IMR-90 (cell line): ENCODE measurements around the gene DIRAS2. TPM values are rescaled to one million over a fixed set of nuclear protein-coding genes. Genes with fewer than 3 reads are reported as not detected.

Experiments
- ATAC-seq: fragments of 200-7000 bp; cut with Tn5 transposase; 2 replicates; pipeline ENCODE4 v1.9.1; 2020; ENCODE audit warnings: low read depth, mild to moderate bottlenecking, moderate library complexity
- BruUV-seq: library from RNA; stranded (reverse); fragments of 400-500 nt; replicated peaks from 2 replicates; lab custom pipeline; 2021; lab: Mats Ljungman, UMichigan
- CTCF ChIA-PET: fragments of 300-600 bp; formaldehyde crosslinking; extraction: SDS; loops from one replicate; lab custom pipeline; 2021; ENCODE audit warnings: antibody characterized with exemption; lab: Yijun Ruan, JAX
- POLR2A ChIA-PET: fragments of 300-600 bp; sonication (Branson Sonifier 250); formaldehyde crosslinking; loops from one replicate; lab custom pipeline; 2022; ENCODE audit warnings: antibody characterized with exemption; ENCODE audit not compliant: unreplicated experiment; lab: Charles Lee
- DNase-seq: peaks from one replicate; pipeline ENCODE4 v3.0.0; 2013
- H2AFZ ChIP-seq: replicated peaks from 2 replicates; pipeline ENCODE3; 2013; ENCODE audit warnings: low read length, mild to moderate bottlenecking; ENCODE audit not compliant: poor library complexity
- H2AK5ac ChIP-seq: 2 replicates; pipeline ENCODE4 v1.6.1; 2013; ENCODE audit warnings: low read depth, low read length, inconsistent platforms
- H2AK9ac ChIP-seq: replicated peaks from 2 replicates; pipeline ENCODE3; 2013; ENCODE audit warnings: mild to moderate bottlenecking, low read depth, low read length, moderate library complexity; ENCODE audit not compliant: poor library complexity
- H2BK120ac ChIP-seq: 2 replicates; pipeline ENCODE4 v1.6.1; 2013; ENCODE audit warnings: low read depth, low read length, inconsistent platforms
- H2BK15ac ChIP-seq: 3 replicates; pipeline ENCODE4 v1.6.1; 2013; ENCODE audit warnings: low read depth, low read length, inconsistent platforms
- H2BK20ac ChIP-seq: 2 replicates; pipeline ENCODE4 v1.6.1; 2013; ENCODE audit warnings: low read depth, mild to moderate bottlenecking, inconsistent platforms, low read length, moderate library complexity
- H2BK5ac ChIP-seq: 2 replicates; pipeline ENCODE4 v1.6.1; 2013; ENCODE audit warnings: mild to moderate bottlenecking, low read depth, low read length, inconsistent platforms; ENCODE audit not compliant: poor library complexity, severe bottlenecking
- H3K14ac ChIP-seq: replicated peaks from 2 replicates; pipeline ENCODE4 v1.6.1; 2013; ENCODE audit warnings: low read depth, low read length, inconsistent platforms
- H3K18ac ChIP-seq: 2 replicates; pipeline ENCODE4 v1.6.1; 2013; ENCODE audit warnings: low read depth, low read length, control low read depth
- H3K23ac ChIP-seq: 2 replicates; pipeline ENCODE4 v1.6.1; 2013; ENCODE audit warnings: low read depth, low read length, inconsistent platforms
- H3K27ac ChIP-seq: 2 replicates; pipeline ENCODE4 v1.5.1; 2013; ENCODE audit warnings: mild to moderate bottlenecking, control low read depth, low read length; ENCODE audit not compliant: insufficient read depth
- H3K27me3 ChIP-seq: 2 replicates; pipeline ENCODE4 v1.6.1; 2013; ENCODE audit warnings: low read length; ENCODE audit not compliant: control insufficient read depth, insufficient read depth
- H3K36me3 ChIP-seq: 2 replicates; pipeline ENCODE4 v1.6.1; 2013; ENCODE audit warnings: low read length, mixed read lengths; ENCODE audit not compliant: control insufficient read depth, insufficient read depth
- H3K4ac ChIP-seq: 2 replicates; pipeline ENCODE4 v1.6.1; 2013; ENCODE audit warnings: low read depth, low read length, inconsistent platforms
- H3K4me1 ChIP-seq: 2 replicates; pipeline ENCODE4 v1.6.1; 2013; ENCODE audit warnings: low read length, mixed read lengths; ENCODE audit not compliant: control insufficient read depth, insufficient read depth
- H3K4me2 ChIP-seq: 2 replicates; pipeline ENCODE4 v1.6.1; 2013; ENCODE audit warnings: low read depth, mild to moderate bottlenecking, control low read depth, low read length, moderate library complexity
- H3K4me3 ChIP-seq: 2 replicates; pipeline ENCODE4 v1.5.1; 2013; ENCODE audit warnings: low read depth, mild to moderate bottlenecking, control low read depth, low read length, moderate library complexity; ENCODE audit not compliant: insufficient read depth
- H3K56ac ChIP-seq: 2 replicates; pipeline ENCODE4 v1.6.1; 2013; ENCODE audit warnings: low read length, inconsistent platforms; ENCODE audit not compliant: insufficient read depth; ENCODE audit errors: extremely low read depth
- H3K79me1 ChIP-seq, 2 experiments: 2 replicates each; pipeline ENCODE4 v1.6.1; 2013; ENCODE audit warnings: low read length in 2 of 2, inconsistent platforms in 1 of 2, low read depth in 1 of 2
- H3K9ac ChIP-seq: 2 replicates; pipeline ENCODE4 v1.6.1; 2013; ENCODE audit warnings: low read depth, low read length, control low read depth
- H3K9me1 ChIP-seq: 2 replicates; pipeline ENCODE4 v1.6.1; 2013; ENCODE audit warnings: low read length, inconsistent platforms; ENCODE audit not compliant: insufficient read depth
- H3K9me3 ChIP-seq: 2 replicates; pipeline ENCODE4 v1.6.1; 2013; ENCODE audit warnings: low read length; ENCODE audit not compliant: control insufficient read depth, insufficient read depth
- H4K20me1 ChIP-seq: 2 replicates; pipeline ENCODE4 v1.6.1; 2013; ENCODE audit warnings: low read length, inconsistent platforms; ENCODE audit not compliant: insufficient read depth
- H4K5ac ChIP-seq: 2 replicates; pipeline ENCODE4 v1.6.1; 2013; ENCODE audit warnings: mild to moderate bottlenecking, low read depth, low read length, control low read depth
- H4K8ac ChIP-seq, 2 experiments: 2 replicates each; pipeline ENCODE4 v1.6.1; 2013; ENCODE audit warnings: low read depth in 2 of 2, low read length in 2 of 2, control low read depth in 1 of 2, inconsistent platforms in 1 of 2
- H4K91ac ChIP-seq: 2 replicates; pipeline ENCODE4 v1.6.1; 2013; ENCODE audit warnings: low read depth, low read length, inconsistent platforms; ENCODE audit not compliant: insufficient read depth
- CEBPB ChIP-seq: IDR thresholded peaks from 2 replicates; pipeline ENCODE4 v1.6.1; 2012; ENCODE audit warnings: low read depth, low read length, improper control_type of control experiment
- FOS ChIP-seq: fragments of 150-350 bp; IDR thresholded peaks from 2 replicates; pipeline ENCODE4 v1.6.1; 2016; ENCODE audit warnings: low read depth, low read length
- MAFK ChIP-seq: IDR thresholded peaks from 2 replicates; pipeline ENCODE4 v1.6.1; 2012; ENCODE audit warnings: low read depth, low read length, improper control_type of control experiment
- MXI1 ChIP-seq: IDR thresholded peaks from 2 replicates; pipeline ENCODE4 v1.6.1; 2012; ENCODE audit warnings: low read depth, mild to moderate bottlenecking, low read length, moderate library complexity, borderline replicate concordance
- POLR2A ChIP-seq: IDR thresholded peaks from 2 replicates; pipeline ENCODE4 v1.6.1; 2012; ENCODE audit warnings: mild to moderate bottlenecking, low read depth, low read length
- RFX5 ChIP-seq: IDR thresholded peaks from 2 replicates; pipeline ENCODE4 v1.8.0; 2012; ENCODE audit warnings: low read depth, mild to moderate bottlenecking, low read length, moderate library complexity
- WGBS, 2 experiments: methylation state at CpG; one replicate each; pipeline versions ENCODE4 v1.1.5 to v1.1.7; 2013; ENCODE audit warnings: missing lambda C conversion rate in 2 of 2; ENCODE audit not compliant: insufficient read length in 1 of 2; ENCODE audit errors: extremely low coverage in 2 of 2; 5-methylcytosine and 5-hydroxymethylcytosine counted together
- dilution Hi-C: fragments of 300-500 bp; cut with HindIII; formaldehyde crosslinking; loops from one replicate; pipeline ENCODE4 v1.14.3; 2018; ENCODE audit warnings: low sequenced_read_pairs; ENCODE audit not compliant: unreplicated experiment
- in situ Hi-C: fragments of 300-500 bp; cut with MboI; formaldehyde crosslinking; loops from 3 replicates; pipeline ENCODE4 v1.14.3; 2019; ENCODE audit warnings: low sequenced_read_pairs, inconsistent platforms, mixed read lengths
- intact Hi-C: fragments of 100-400 bp; cut with micrococcal nuclease; formaldehyde crosslinking; loops from 2 replicates; pipeline ENCODE4 v1.10.0; 2022
- polyA plus RNA-seq, 3 experiments: library from polyadenylated mRNA; depleted of rRNA; stranded (reverse); fragments of >200 nt; gene quantifications; 2 replicates each; pipeline ENCODE4 v1.2.3, GENCODE V29; 2012; ENCODE audit warnings: low replicate concordance in 1 of 3
- total RNA-seq: library from RNA; depleted of rRNA; stranded (reverse); fragments of >200 nt; gene quantifications from 2 replicates; pipeline ENCODE4 v1.2.3, GENCODE V29; 2012
- TF ChIP-seq, protein P1 (sequence below): fragments of 150-350 bp; IDR thresholded peaks from 2 replicates; pipeline ENCODE4 v1.6.1; 2016; ENCODE audit warnings: low read depth, mild to moderate bottlenecking, low read length, moderate library complexity, borderline replicate concordance
- TF ChIP-seq, protein P2 (sequence below): fragments of 150-350 bp; IDR thresholded peaks from 2 replicates; pipeline ENCODE4 v1.6.1; 2017; ENCODE audit warnings: mild to moderate bottlenecking, antibody characterized with exemption, low read length, low read depth

The DIRAS2 gene
- total and polyA plus RNA-seq, 2 of the 4 experiments (the other 2 are of a cell fraction), result not detected

DNA sequence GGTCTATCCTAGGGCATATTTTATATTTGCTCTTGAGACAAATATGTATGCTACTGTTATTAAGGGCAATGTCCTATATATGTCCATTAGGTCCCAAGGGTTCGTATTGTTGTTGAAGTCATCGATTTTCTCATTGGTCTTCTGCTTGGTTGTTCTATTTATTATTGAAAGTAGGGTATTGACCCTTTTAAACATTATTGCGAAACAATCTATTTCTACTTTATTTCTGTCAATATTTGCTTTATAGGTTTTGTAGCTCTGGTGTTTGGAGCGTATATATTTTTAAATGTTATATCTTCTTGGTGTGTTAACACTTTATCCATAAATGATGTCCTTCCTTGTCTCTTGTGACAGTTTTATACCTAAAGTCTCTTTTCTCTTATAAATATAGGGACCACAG, 16.2 kb upstream of the DIRAS2 start:
- dilution Hi-C loops, result no loop called here
- Histone ChIP-seq H3K9me1 (no peaks in the 10 kb centered on the region), H3K14ac (no peak overlapping the region), H3K23ac (no peak overlapping the region), H2AK5ac (no peak overlapping the region), H3K9me3 (no peaks in the 10 kb centered on the region), H2AK9ac (no peak overlapping the region), H2BK5ac (no peak overlapping the region), H3K4me3 (no peak overlapping the region), H4K8ac (no peak overlapping the region), H3K18ac (no peak overlapping the region), H3K79me1 (no peaks in the 10 kb centered on the region), H2BK15ac (no peak overlapping the region), H3K36me3 (no peaks in the 10 kb centered on the region), H3K9ac (no peak overlapping the region), H4K5ac (no peak overlapping the region), H2BK20ac (no peak overlapping the region), H3K27me3 (no peaks in the 10 kb centered on the region), H2BK120ac (no peak overlapping the region), H4K20me1 (no peaks in the 10 kb centered on the region), H3K27ac (no peak overlapping the region), H3K4me1 (no peaks in the 10 kb centered on the region), H3K4ac (no peak overlapping the region), H2AFZ (no peak overlapping the region), H3K56ac (no peak overlapping the region), H4K91ac (no peak overlapping the region), H3K4me2 (no peak overlapping the region)
- WGBS, 2 experiments, result no CpG with 5 or more reads among the region's 4 CpGs
- no TSS peak for BruUV-seq
- intact Hi-C loops, result no loop called here
- no peak for DNase-seq
- POLR2A ChIA-PET, result no interaction called here
- CTCF ChIA-PET, result no interaction called here
- no peak for ATAC-seq
- in situ Hi-C loops, result no loop called here
- TF ChIP-seq FOS (no peak), RFX5 (no peak), CEBPB (peak; percentile 60), MXI1 (no peak), POLR2A (no peak), MAFK (no peak)
- TF ChIP-seq, protein P1, sequence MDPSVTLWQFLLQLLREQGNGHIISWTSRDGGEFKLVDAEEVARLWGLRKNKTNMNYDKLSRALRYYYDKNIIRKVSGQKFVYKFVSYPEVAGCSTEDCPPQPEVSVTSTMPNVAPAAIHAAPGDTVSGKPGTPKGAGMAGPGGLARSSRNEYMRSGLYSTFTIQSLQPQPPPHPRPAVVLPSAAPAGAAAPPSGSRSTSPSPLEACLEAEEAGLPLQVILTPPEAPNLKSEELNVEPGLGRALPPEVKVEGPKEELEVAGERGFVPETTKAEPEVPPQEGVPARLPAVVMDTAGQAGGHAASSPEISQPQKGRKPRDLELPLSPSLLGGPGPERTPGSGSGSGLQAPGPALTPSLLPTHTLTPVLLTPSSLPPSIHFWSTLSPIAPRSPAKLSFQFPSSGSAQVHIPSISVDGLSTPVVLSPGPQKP, result no peak
- TF ChIP-seq, protein P2, sequence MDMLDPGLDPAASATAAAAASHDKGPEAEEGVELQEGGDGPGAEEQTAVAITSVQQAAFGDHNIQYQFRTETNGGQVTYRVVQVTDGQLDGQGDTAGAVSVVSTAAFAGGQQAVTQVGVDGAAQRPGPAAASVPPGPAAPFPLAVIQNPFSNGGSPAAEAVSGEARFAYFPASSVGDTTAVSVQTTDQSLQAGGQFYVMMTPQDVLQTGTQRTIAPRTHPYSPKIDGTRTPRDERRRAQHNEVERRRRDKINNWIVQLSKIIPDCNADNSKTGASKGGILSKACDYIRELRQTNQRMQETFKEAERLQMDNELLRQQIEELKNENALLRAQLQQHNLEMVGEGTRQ, result no peak
